ENCODE measurements around the gene YTHDF2. TPM values are rescaled to one million over a fixed set of nuclear protein-coding genes. Genes with fewer than 3 reads are reported as not detected.

Gene YTHDF2
- total RNA-seq, 1 experiment from 2014 or later, result 51.5 TPM

DNA sequence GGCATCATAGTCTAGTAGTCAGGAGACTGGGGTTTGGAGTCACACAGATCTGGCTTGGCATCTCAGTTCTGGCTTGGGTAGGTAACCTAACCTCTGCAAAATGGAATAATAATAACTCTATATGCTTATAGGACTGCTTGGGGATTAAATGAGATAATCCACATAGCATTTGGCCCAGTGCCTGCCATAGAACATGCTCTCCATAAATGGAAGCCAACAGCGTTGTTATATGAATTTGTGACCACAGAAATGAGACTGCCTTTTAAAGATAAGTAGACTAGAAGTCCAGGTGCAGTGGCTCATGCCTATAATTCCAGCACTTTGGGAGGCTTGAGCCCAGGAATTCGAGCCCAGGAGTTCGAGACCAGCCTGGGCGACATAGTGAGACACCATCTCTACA is 71.2 kb downstream of the YTHDF2 start:
- intact Hi-C loops (cut with micrococcal nuclease; ENCODE audit: unreplicated experiment), result no loop called here
- Histone ChIP-seq H3K4me3 (ENCODE audit: low read depth, low read length) (no peak overlapping the region), H3K9me3 (no peaks in the 10 kb centered on the region), H3K36me3 (ENCODE audit: control insufficient read depth, insufficient read depth, low read length) (no peaks in the 10 kb centered on the region), H3K4me1 (no peaks in the 10 kb centered on the region), H3K27me3 (replicated peaks; ENCODE audit: control insufficient read depth, insufficient read depth, low read length) (no peaks in the 10 kb centered on the region)
- H3K9me3 Mint-ChIP-seq (ENCODE audit: unreplicated experiment), result no peaks in the 10 kb centered on the region
- H3K36me3 Mint-ChIP-seq (ENCODE audit: insufficient read depth, unreplicated experiment), result no peaks in the 10 kb centered on the region
- no peak overlapping the region for H3K4me3 Mint-ChIP-seq (ENCODE audit: unreplicated experiment)
- H3K27ac Mint-ChIP-seq (ENCODE audit: unreplicated experiment), result no peak overlapping the region
- ChIA-PET CTCF (no interaction called here), POLR2A (no interaction called here)
- no TSS peak for BruUV-seq (replicated peaks)
- TF ChIP-seq, protein P1, sequence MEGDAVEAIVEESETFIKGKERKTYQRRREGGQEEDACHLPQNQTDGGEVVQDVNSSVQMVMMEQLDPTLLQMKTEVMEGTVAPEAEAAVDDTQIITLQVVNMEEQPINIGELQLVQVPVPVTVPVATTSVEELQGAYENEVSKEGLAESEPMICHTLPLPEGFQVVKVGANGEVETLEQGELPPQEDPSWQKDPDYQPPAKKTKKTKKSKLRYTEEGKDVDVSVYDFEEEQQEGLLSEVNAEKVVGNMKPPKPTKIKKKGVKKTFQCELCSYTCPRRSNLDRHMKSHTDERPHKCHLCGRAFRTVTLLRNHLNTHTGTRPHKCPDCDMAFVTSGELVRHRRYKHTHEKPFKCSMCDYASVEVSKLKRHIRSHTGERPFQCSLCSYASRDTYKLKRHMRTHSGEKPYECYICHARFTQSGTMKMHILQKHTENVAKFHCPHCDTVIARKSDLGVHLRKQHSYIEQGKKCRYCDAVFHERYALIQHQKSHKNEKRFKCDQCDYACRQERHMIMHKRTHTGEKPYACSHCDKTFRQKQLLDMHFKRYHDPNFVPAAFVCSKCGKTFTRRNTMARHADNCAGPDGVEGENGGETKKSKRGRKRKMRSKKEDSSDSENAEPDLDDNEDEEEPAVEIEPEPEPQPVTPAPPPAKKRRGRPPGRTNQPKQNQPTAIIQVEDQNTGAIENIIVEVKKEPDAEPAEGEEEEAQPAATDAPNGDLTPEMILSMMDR (IDR thresholded peaks at IDR 0.05; ENCODE audit: insufficient read depth in 1 of 2, low read depth in 1 of 2, low read length in 1 of 2, severe bottlenecking in 1 of 2, unreplicated experiment in 1 of 2), result no peak
- H3K27me3 Mint-ChIP-seq (ENCODE audit: insufficient read depth, unreplicated experiment), result peaks cover 6% of the 10 kb centered on the region
- H3K4me1 Mint-ChIP-seq (ENCODE audit: low read depth, unreplicated experiment), result no peaks in the 10 kb centered on the region
- no peak for DNase-seq

DNA sequence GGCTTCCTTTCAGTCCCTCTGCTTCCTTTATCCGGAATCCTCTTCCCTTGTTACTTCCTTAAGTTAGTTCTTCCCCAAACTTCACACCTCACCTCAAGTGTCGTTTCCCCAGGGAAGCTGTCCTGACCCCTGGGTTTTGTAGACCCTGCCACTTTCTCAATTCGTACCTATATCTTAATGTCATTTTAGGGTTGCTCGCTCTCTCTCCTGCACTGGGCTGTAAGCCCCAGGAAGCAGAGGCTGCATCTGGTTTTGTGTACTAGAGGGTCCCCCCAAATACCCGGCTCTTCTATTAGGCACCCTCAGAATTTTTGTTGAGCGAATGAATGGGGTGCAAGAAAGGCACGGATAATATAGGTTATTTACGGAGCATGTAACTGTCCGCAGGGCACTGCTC is 74.6 kb downstream of the YTHDF2 start:
- TF ChIP-seq, protein P1 (IDR thresholded peaks at IDR 0.05; ENCODE audit: insufficient read depth in 1 of 2, low read depth in 1 of 2, low read length in 1 of 2, severe bottlenecking in 1 of 2, unreplicated experiment in 1 of 2), result no peak
- no peak for DNase-seq
- Mint-ChIP-seq H3K4me3 (ENCODE audit: unreplicated experiment) (no peak overlapping the region), H3K4me1 (ENCODE audit: low read depth, unreplicated experiment) (no peaks in the 10 kb centered on the region), H3K27me3 (ENCODE audit: insufficient read depth, unreplicated experiment) (peaks cover 13% of the 10 kb centered on the region), H3K9me3 (ENCODE audit: unreplicated experiment) (no peaks in the 10 kb centered on the region), H3K36me3 (ENCODE audit: insufficient read depth, unreplicated experiment) (no peaks in the 10 kb centered on the region), H3K27ac (ENCODE audit: unreplicated experiment) (no peak overlapping the region)
- CTCF ChIA-PET, result no interaction called here
- Histone ChIP-seq H3K27me3 (replicated peaks; ENCODE audit: control insufficient read depth, insufficient read depth, low read length) (no peaks in the 10 kb centered on the region), H3K36me3 (ENCODE audit: control insufficient read depth, insufficient read depth, low read length) (no peaks in the 10 kb centered on the region), H3K4me1 (no peaks in the 10 kb centered on the region), H3K4me3 (ENCODE audit: low read depth, low read length) (no peak overlapping the region), H3K9me3 (no peaks in the 10 kb centered on the region)
- POLR2A ChIA-PET, result interaction anchor here (0.6 kb wide), 1 partner anchor 31 kb away, joined by 3 read pairs; no protein-coding TSS in a partner anchor
- intact Hi-C loops (cut with micrococcal nuclease; ENCODE audit: unreplicated experiment), result no loop called here
- no TSS peak for BruUV-seq (replicated peaks)

DNA sequence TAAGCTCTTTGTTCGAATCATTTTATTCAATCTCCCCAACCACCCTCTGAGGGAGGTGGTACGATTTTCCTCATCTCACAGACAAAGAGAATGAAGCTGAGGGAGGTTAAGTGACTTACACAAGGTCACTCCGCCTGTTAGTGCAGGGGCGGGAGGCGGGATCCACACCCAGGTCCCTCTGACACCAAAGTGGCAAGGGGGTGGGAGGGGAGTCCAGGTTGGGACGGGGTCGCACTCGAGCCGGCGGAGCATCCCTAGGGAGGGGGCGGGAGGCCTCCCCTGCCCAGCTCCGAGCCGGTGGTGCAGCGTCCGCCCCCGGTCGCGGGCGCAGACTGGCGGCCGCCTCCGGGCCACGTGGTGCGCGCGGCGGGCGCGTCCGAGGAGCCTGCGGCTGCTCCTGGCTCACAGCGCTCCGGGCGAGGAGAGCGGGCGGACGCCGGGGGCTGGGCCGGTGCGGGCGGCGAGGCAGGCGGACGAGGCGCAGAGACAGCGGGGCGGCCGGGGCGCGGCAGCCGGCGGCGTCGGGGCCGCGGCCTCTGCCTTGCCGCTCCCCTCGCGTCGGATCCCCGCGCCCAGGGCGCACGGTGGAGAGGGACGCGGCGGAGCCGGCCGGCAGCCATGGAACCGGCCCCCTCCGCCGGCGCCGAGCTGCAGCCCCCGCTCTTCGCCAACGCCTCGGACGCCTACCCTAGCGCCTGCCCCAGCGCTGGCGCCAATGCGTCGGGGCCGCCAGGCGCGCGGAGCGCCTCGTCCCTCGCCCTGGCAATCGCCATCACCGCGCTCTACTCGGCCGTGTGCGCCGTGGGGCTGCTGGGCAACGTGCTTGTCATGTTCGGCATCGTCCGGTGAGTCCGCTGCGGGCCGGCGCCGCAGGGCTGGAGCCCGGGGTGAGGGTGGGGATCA is 75.3 kb downstream of the YTHDF2 start, which contains the start of gene OPRD1:
OPRD1 (plus strand) TSS at position 405 of the 903 bp plus-strand sequence; CDS start at position 619, 214 bp downstream.
- Histone ChIP-seq H3K4me1 (no peaks in the 10 kb centered on the region), H3K36me3 (ENCODE audit: control insufficient read depth, insufficient read depth, low read length) (no peaks in the 10 kb centered on the region), H3K27me3 (replicated peaks; ENCODE audit: control insufficient read depth, insufficient read depth, low read length) (no peaks in the 10 kb centered on the region), H3K9me3 (no peaks in the 10 kb centered on the region), H3K4me3 (ENCODE audit: low read depth, low read length) (peak within 1 kb of the TSS; percentile 16; the same call in 1 of the 2 replicates)
- Mint-ChIP-seq H3K27me3 (ENCODE audit: insufficient read depth, unreplicated experiment) (peaks cover 16% of the 10 kb centered on the region), H3K4me1 (ENCODE audit: low read depth, unreplicated experiment) (no peaks in the 10 kb centered on the region), H3K9me3 (ENCODE audit: unreplicated experiment) (no peaks in the 10 kb centered on the region), H3K27ac (ENCODE audit: unreplicated experiment) (no peak within 1 kb of the TSS), H3K36me3 (ENCODE audit: insufficient read depth, unreplicated experiment) (no peaks in the 10 kb centered on the region), H3K4me3 (ENCODE audit: unreplicated experiment) (no peak within 1 kb of the TSS)
- DNase-seq, result no peak
- TF ChIP-seq, protein P1 (IDR thresholded peaks at IDR 0.05; ENCODE audit: insufficient read depth in 1 of 2, low read depth in 1 of 2, low read length in 1 of 2, severe bottlenecking in 1 of 2, unreplicated experiment in 1 of 2), result no peak
- intact Hi-C loops (cut with micrococcal nuclease; ENCODE audit: unreplicated experiment), result no loop called here
- ChIA-PET CTCF (no interaction called here), POLR2A (no interaction called here)
- no TSS peak for BruUV-seq (replicated peaks)
